Right lobe of liver (tissue), 4 donors: ENCODE results near the gene DHRS13.

Source experiments
- CTCF ChIP-seq, 4 donors: fragments of 200-600 bp in 3 of 4; fragments of 450-650 bp in 1 of 4; IDR thresholded peaks; one replicate each; pipeline versions ENCODE4 v1.5.1 to v1.8.0; 2016 to 2022; ENCODE audit warnings: antibody characterized with exemption in 4 of 4, mild to moderate bottlenecking in 2 of 4
- POLR2A ChIP-seq: fragments of 450-650 bp; IDR thresholded peaks from one replicate; pipeline ENCODE4 v1.6.1; 2017; ENCODE audit warnings: antibody characterized with exemption, mild to moderate bottlenecking
- donor health status: DM: no; HTN: no; CAD: no.
- donor health status: DM: no; HTN: no; CAD: no.
- donor health status: DM: no; HTN: yes; CAD: no.

DNA sequence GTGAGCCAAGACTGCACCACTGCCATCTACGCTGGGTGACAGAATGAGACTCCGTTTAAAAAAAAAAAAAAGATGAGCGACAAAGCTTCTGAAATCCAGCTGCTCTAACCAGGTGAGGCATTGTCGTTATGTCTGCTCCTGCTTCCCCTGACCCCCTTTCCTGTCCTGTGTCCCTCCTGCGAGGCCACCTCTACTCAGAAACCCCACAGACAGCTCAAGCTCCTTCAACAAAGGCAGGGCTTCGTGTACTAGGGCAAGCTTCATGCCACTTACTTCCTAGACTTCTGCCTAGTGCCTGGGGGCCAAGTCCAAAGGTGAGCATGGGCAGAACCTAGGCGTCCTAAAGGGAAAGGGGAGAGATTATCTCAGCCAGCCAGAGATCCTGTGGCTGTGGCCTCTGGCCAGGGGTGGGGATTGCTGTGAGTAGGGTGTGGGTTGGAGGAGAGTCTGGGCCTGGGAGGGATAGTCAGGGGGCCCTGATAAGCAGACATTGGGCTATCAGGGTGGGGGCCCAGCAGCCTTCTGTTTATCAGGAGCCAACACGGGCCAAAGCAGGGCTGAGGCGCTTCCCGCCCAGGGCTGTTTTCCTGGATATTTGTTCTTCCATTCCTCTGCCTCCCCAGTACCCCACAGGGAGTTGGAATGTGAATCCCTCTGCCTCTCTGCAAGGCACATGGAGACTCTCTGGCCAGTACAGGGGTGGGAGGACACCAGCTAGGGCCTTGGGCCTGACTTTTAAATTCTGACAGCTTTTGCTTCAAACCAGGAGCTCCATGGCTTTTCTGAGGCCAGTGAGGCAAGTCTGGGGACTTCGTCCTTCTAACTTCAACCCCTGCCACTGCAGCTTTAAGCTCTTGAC lies 37.7 kb downstream of the DHRS13 start:
- no peak for TF ChIP-seq CTCF (IDR thresholded peaks at IDR 0.05)
- TF ChIP-seq POLR2A: no peak
